IMR-90 (cell line): Measurements from ENCODE around the gene CSGALNACT2.

Source experiments
- BHLHE40 ChIP-seq: fragments of 150-350 bp; IDR thresholded peaks from 2 replicates; pipeline ENCODE4 v1.6.1; 2016; ENCODE audit warnings: mild to moderate bottlenecking, low read depth, low read length
- CEBPB ChIP-seq: IDR thresholded peaks from 2 replicates; pipeline ENCODE4 v1.6.1; 2012; ENCODE audit warnings: low read depth, low read length, improper control_type of control experiment
- CHD1 ChIP-seq: IDR thresholded peaks from 2 replicates; pipeline ENCODE4 v1.6.1; 2012; ENCODE audit warnings: low read depth, low read length, improper control_type of control experiment
- ELK1 ChIP-seq: fragments of 150-350 bp; IDR thresholded peaks from 2 replicates; pipeline ENCODE4 v1.6.1; 2016; ENCODE audit warnings: low read depth, mild to moderate bottlenecking, low read length, moderate library complexity, borderline replicate concordance
- MAFK ChIP-seq: IDR thresholded peaks from 2 replicates; pipeline ENCODE4 v1.6.1; 2012; ENCODE audit warnings: low read depth, low read length, improper control_type of control experiment
- MAZ ChIP-seq: IDR thresholded peaks from 2 replicates; pipeline ENCODE4 v1.6.1; 2012; ENCODE audit warnings: low read depth, mild to moderate bottlenecking, low read length, improper control_type of control experiment, moderate library complexity, borderline replicate concordance
- MXI1 ChIP-seq: IDR thresholded peaks from 2 replicates; pipeline ENCODE4 v1.6.1; 2012; ENCODE audit warnings: low read depth, mild to moderate bottlenecking, low read length, moderate library complexity, borderline replicate concordance
- NFE2L2 ChIP-seq: fragments of 150-350 bp; IDR thresholded peaks from 2 replicates; pipeline ENCODE4 v1.6.1; 2016; ENCODE audit warnings: low read depth, mild to moderate bottlenecking, low read length
- POLR2A ChIP-seq: IDR thresholded peaks from 2 replicates; pipeline ENCODE4 v1.6.1; 2012; ENCODE audit warnings: mild to moderate bottlenecking, low read depth, low read length
- RAD21 ChIP-seq: IDR thresholded peaks from 2 replicates; pipeline ENCODE4 v1.6.1; 2012; ENCODE audit warnings: low read length, improper control_type of control experiment
- RFX5 ChIP-seq: IDR thresholded peaks from 2 replicates; pipeline ENCODE4 v1.8.0; 2012; ENCODE audit warnings: low read depth, mild to moderate bottlenecking, low read length, moderate library complexity
- TF ChIP-seq, protein P1 (sequence below): fragments of 150-350 bp; IDR thresholded peaks from 2 replicates; pipeline ENCODE4 v1.6.1; 2017; ENCODE audit warnings: mild to moderate bottlenecking, antibody characterized with exemption, low read length, low read depth
- TF ChIP-seq, protein P2 (sequence below): conservative IDR thresholded peaks from 2 replicates; pipeline ENCODE4 v1.5.1; 2012; ENCODE audit warnings: mild to moderate bottlenecking, low read depth, low read length, improper control_type of control experiment

GRCh38 chr10:43187213-43187612 is 49.0 kb downstream of the CSGALNACT2 start:
- TF ChIP-seq, protein P1, sequence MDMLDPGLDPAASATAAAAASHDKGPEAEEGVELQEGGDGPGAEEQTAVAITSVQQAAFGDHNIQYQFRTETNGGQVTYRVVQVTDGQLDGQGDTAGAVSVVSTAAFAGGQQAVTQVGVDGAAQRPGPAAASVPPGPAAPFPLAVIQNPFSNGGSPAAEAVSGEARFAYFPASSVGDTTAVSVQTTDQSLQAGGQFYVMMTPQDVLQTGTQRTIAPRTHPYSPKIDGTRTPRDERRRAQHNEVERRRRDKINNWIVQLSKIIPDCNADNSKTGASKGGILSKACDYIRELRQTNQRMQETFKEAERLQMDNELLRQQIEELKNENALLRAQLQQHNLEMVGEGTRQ, result no peak
- TF ChIP-seq, protein P2, sequence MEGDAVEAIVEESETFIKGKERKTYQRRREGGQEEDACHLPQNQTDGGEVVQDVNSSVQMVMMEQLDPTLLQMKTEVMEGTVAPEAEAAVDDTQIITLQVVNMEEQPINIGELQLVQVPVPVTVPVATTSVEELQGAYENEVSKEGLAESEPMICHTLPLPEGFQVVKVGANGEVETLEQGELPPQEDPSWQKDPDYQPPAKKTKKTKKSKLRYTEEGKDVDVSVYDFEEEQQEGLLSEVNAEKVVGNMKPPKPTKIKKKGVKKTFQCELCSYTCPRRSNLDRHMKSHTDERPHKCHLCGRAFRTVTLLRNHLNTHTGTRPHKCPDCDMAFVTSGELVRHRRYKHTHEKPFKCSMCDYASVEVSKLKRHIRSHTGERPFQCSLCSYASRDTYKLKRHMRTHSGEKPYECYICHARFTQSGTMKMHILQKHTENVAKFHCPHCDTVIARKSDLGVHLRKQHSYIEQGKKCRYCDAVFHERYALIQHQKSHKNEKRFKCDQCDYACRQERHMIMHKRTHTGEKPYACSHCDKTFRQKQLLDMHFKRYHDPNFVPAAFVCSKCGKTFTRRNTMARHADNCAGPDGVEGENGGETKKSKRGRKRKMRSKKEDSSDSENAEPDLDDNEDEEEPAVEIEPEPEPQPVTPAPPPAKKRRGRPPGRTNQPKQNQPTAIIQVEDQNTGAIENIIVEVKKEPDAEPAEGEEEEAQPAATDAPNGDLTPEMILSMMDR, result no peak
- TF ChIP-seq POLR2A (no peak), RFX5 (no peak), CEBPB (no peak), MAFK (no peak), BHLHE40 (no peak), CHD1 (no peak), ELK1 (no peak), MXI1 (no peak), RAD21 (no peak), MAZ (no peak), NFE2L2 (no peak)
